HPDE6-E6E7 (cell line): Measurements from ENCODE around the gene NT5DC2.

Source experiments
- DNase-seq: peaks from one replicate; pipeline ENCODE4 v3.0.0; 2011; ENCODE audit warnings: missing footprints; ENCODE audit errors: extremely low spot score

Gene NT5DC2

GRCh38 chr3:52487788-52488691 lies 45.6 kb downstream of the NT5DC2 start:
- no peak for DNase-seq

- DNase-seq, result no peak
These were observed 46.4 kb downstream of the NT5DC2 start for GRCh38 chr3:52487050-52487787.

GRCh38 chr3:52484680-52485461 lies 48.8 kb downstream of the NT5DC2 start:
- no peak for DNase-seq

- peak; percentile 16 for DNase-seq
These were observed 49.9 kb downstream of the NT5DC2 start for GRCh38 chr3:52483577-52484381.

GRCh38 chr3:52483081-52483480 lies 50.6 kb downstream of the NT5DC2 start:
- DNase-seq, result no peak

GRCh38 chr3:52481819-52482521 lies 51.7 kb downstream of the NT5DC2 start:
- no peak for DNase-seq

- DNase-seq, result no peak
These were observed 52.6 kb downstream of the NT5DC2 start for GRCh38 chr3:52480768-52481715.

GRCh38 chr3:52479877-52480575 lies 53.6 kb downstream of the NT5DC2 start:
- no peak for DNase-seq

GRCh38 chr3:52479037-52479876 lies 54.4 kb downstream of the NT5DC2 start:
- no peak for DNase-seq

GRCh38 chr3:52477796-52478095 lies 55.9 kb downstream of the NT5DC2 start:
- DNase-seq, result no peak

GRCh38 chr3:52477076-52477795 lies 56.4 kb downstream of the NT5DC2 start:
- no peak for DNase-seq
